ENCODE results near the gene E2F2. TPM values are rescaled to one million over a fixed set of nuclear protein-coding genes. Genes with fewer than 3 reads are reported as not detected.
A peak's percentile ranks its signal among the peaks of the same experiment; 100 is the strongest.

E2F2 gene
- total RNA-seq, 1 experiment from 2014 or later, result 6.6 TPM

DNA sequence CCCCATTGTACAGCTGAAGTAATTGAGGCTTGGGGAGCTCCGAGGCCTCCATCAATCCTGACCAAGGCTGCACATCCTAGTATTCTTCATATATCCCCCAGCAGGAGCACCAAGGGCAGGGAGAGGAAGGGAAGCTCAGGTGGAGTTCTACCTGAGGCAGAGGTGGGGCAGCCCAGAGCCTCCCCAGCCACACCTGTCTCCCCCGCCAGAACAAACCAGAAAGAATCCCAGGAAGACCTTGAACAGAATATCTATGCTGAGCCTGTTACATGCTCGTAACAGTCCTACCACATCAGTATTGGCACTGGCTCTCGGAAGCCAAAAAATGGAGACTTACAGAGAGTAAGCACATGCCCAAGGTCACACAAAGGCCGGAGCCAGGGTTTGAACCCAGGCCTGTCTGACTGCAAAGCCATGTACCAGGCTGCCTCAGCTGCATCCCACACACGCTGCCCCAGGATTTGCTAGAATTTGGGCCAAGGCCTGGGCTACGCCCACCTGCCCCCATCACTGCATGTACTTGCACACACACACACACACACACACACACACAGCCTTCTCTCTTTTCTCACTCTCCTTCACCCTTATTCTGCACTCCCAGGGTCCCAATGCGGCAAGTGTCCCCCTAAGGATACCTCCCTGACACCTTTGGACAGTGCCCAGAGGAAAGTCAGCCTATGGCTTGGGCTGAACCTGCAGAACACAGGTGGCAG is 4.5 kb downstream of the E2F2 start:
- Histone ChIP-seq H3K4me3 (ENCODE audit: low read length) (0 out of 2 replicates have a peak overlapping the region, but pooled peaks have one; percentile 2), H4K20me1 (ENCODE audit: insufficient read depth, low read depth, low read length) (peaks cover 10% of the 10 kb centered on the region; the same call in 1 of the 2 replicates), H3K9me3 (ENCODE audit: low read length) (no peaks in the 10 kb centered on the region), H3K9me2 (replicated peaks; ENCODE audit: insufficient read depth, low read length) (no peaks in the 10 kb centered on the region), H3K4me1 (ENCODE audit: low read length) (peaks cover 69% of the 10 kb centered on the region), H3K27ac (ENCODE audit: low read length) (peak overlapping the region; percentile 95), H2AFZ (ENCODE audit: low read length) (no peak overlapping the region), H3K4me2 (ENCODE audit: low read depth, low read length, poor library complexity, severe bottlenecking) (peak overlapping the region; percentile 90), H3K36me3 (ENCODE audit: insufficient read depth, low read length) (peaks cover 15% of the 10 kb centered on the region), H3K79me2 (ENCODE audit: low read length) (peaks cover 68% of the 10 kb centered on the region), H3K27me3 (ENCODE audit: low read length) (no peaks in the 10 kb centered on the region), H3K9ac (ENCODE audit: low read length) (no peak overlapping the region)
- no peak for DNase-seq

DNA sequence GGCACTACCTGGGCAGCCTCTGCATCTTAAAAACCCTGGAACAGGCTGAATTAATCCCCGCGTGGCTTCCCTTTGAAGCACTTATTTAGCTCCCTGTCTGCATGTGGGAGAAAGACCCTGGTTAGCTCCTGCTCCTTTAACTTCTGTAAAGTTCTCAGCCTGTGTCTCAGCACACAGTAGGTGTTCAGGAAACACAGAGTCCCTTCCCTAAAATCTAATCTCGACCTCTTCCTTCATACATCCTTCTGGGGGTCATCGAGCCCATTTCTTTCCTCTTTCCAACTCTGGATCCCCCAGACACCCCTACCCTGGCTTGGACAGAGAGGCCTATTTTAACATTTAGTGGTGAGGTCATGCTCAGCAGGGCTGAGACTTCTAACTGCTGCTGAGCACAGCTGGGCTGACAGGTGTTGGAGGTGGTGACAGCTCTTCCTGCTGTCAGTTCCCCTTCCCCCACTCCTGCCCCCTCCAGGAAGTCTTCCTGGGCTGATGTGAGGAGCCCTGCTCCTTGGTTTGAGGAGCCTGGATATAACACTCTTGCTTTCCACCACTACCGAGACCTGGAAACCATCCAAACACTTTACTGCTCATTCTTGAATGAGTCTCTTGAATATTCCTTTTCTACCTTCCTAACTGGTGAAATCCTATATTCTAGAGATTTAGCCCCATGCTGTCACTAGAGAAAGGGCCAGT is 5.3 kb downstream of the E2F2 start:
- Histone ChIP-seq H3K4me3 (ENCODE audit: low read length) (no peak overlapping the region), H3K4me2 (ENCODE audit: low read depth, low read length, poor library complexity, severe bottlenecking) (peak overlapping the region; percentile 90), H3K36me3 (ENCODE audit: insufficient read depth, low read length) (peaks cover 18% of the 10 kb centered on the region), H3K79me2 (ENCODE audit: low read length) (peaks cover 66% of the 10 kb centered on the region), H3K9me2 (replicated peaks; ENCODE audit: insufficient read depth, low read length) (no peaks in the 10 kb centered on the region), H3K9ac (ENCODE audit: low read length) (peak overlapping the region; percentile 44; the same call in 1 of the 2 replicates), H3K27ac (ENCODE audit: low read length) (peak overlapping the region; percentile 74), H3K27me3 (ENCODE audit: low read length) (no peaks in the 10 kb centered on the region), H4K20me1 (ENCODE audit: insufficient read depth, low read depth, low read length) (peaks cover 10% of the 10 kb centered on the region; the same call in 1 of the 2 replicates), H3K4me1 (ENCODE audit: low read length) (peaks cover 64% of the 10 kb centered on the region), H2AFZ (ENCODE audit: low read length) (no peak overlapping the region), H3K9me3 (ENCODE audit: low read length) (no peaks in the 10 kb centered on the region)
- DNase-seq, result peak; percentile 59

DNA sequence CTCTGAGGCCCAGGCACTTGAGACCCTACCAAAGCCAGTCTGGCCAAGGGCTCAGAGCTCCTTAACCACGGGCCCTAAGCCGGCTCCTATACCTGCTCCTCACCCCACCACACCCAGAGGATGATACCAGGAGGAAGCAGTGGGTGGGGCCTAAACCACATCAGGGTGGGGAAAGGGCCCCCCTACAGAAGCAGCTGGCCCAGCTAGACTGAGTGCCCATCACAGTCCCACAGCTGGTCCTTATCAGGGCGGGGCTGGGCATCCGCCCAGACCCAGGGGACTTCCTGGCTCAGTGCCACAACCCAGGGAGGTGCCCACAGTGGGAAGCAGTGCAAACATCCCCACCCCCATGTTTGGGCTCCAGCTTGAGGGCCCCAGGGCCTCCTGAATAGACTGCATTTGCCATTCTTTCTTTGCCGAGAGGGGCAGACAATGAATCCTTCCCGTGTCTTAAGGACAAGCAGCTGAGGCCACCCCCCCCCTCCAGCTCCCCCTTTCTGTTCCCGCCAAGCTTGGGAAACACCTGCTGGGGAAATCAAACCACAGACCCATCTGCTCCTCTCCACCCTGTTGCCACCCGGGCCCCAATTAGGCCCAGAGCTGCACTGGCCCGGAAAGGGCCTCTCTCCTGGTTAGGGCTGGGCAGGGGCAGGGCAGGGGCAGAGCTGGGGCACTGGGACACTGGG is 6.2 kb downstream of the E2F2 start:
- peaks cover 18% of the 10 kb centered on the region for H3K36me3 ChIP-seq (ENCODE audit: insufficient read depth, low read length)
- peak overlapping the region; percentile 23 for H3K4me2 ChIP-seq (ENCODE audit: low read depth, low read length, poor library complexity, severe bottlenecking)
- no peak for DNase-seq
- peak overlapping the region; percentile 74 for H3K27ac ChIP-seq (ENCODE audit: low read length)
- no peaks in the 10 kb centered on the region for H3K9me2 ChIP-seq (replicated peaks; ENCODE audit: insufficient read depth, low read length)
- H3K9me3 ChIP-seq (ENCODE audit: low read length), result no peaks in the 10 kb centered on the region
- peaks cover 55% of the 10 kb centered on the region for H3K4me1 ChIP-seq (ENCODE audit: low read length)
- H2AFZ ChIP-seq (ENCODE audit: low read length), result no peak overlapping the region
- no peaks in the 10 kb centered on the region for H3K27me3 ChIP-seq (ENCODE audit: low read length)
- H3K9ac ChIP-seq (ENCODE audit: low read length), result peak overlapping the region; percentile 44
- peaks cover 10% of the 10 kb centered on the region; the same call in 1 of the 2 replicates for H4K20me1 ChIP-seq (ENCODE audit: insufficient read depth, low read depth, low read length)
- H3K4me3 ChIP-seq (ENCODE audit: low read length), result no peak overlapping the region
- H3K79me2 ChIP-seq (ENCODE audit: low read length), result peaks cover 58% of the 10 kb centered on the region

DNA sequence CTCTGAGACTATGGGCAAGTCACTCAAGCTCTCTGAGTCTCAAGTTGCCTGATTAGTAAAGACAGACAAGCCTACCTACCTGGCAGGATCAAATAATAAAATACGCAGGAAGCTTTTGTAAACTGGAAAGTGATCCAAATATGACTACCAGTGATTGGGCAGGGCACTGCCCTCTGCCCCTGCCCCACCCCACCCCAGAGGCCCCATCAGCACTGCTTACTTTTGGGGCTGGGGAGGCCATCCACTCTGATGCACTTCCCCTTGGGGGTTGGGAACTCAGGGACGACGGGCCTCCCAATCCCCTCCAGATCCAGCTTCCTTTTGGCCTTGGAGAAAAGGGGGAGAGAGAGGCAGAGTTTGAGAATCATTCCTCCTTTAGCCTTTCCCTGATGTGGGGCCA is 6.9 kb downstream of the E2F2 start:
- Histone ChIP-seq H3K9ac (ENCODE audit: low read length) (no peak overlapping the region), H3K27ac (ENCODE audit: low read length) (peak overlapping the region; percentile 74; the same call in 1 of the 2 replicates), H3K79me2 (ENCODE audit: low read length) (peaks cover 51% of the 10 kb centered on the region)

DNA sequence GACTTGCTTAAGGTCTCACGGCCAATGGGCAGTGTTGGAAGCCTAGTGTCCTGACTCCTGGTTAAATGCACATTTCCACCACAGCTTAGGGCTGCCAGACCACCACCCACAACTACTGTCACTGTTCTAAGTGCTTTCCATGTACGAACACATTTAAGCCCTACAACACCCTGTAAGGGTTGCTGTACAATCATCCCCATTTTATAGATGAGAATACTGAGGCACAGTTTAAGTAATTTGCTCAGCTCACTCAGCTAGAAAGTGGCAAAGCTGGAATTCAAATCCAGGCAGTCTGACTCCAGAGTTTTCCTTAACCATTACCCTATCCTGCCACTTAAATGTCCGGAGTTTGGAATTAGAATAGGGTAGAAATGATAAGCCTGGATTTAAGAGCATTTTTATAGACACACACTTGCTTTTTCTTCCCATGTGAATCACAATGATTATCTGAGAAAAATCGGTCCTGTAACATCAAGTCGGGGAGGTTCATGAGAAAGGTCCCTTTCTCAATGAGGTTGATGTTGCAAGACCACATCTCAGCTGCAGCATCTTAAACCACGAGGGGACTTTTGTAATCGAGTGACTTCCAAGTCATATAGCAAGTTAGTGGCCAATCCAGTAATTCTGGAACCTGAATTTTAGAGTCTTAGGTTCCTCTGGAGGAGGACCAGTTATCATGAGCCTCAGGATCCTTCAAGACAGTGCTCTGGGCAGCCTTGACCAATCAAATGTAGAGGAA is 8.6 kb downstream of the E2F2 start:
- no peak overlapping the region for H3K4me2 ChIP-seq (ENCODE audit: low read depth, low read length, poor library complexity, severe bottlenecking)
- H3K79me2 ChIP-seq (ENCODE audit: low read length), result peaks cover 39% of the 10 kb centered on the region
- H3K27ac ChIP-seq (ENCODE audit: low read length), result no peak overlapping the region
- H3K27me3 ChIP-seq (ENCODE audit: low read length), result no peaks in the 10 kb centered on the region
- peaks cover 10% of the 10 kb centered on the region; the same call in 1 of the 2 replicates for H4K20me1 ChIP-seq (ENCODE audit: insufficient read depth, low read depth, low read length)
- no peak overlapping the region for H3K4me3 ChIP-seq (ENCODE audit: low read length)
- H3K9me2 ChIP-seq (replicated peaks; ENCODE audit: insufficient read depth, low read length), result no peaks in the 10 kb centered on the region
- no peak overlapping the region for H3K9ac ChIP-seq (ENCODE audit: low read length)
- no peak for DNase-seq
- H3K9me3 ChIP-seq (ENCODE audit: low read length), result no peaks in the 10 kb centered on the region
- peaks cover 25% of the 10 kb centered on the region for H3K36me3 ChIP-seq (ENCODE audit: insufficient read depth, low read length)
- no peak overlapping the region for H2AFZ ChIP-seq (ENCODE audit: low read length)
- H3K4me1 ChIP-seq (ENCODE audit: low read length), result peaks cover 31% of the 10 kb centered on the region

More for the DNA sequence above, 6.9 kb downstream of the E2F2 start:
- Histone ChIP-seq H3K9me3 (ENCODE audit: low read length) (no peaks in the 10 kb centered on the region), H3K9me2 (replicated peaks; ENCODE audit: insufficient read depth, low read length) (no peaks in the 10 kb centered on the region), H3K27me3 (ENCODE audit: low read length) (no peaks in the 10 kb centered on the region), H3K4me2 (ENCODE audit: low read depth, low read length, poor library complexity, severe bottlenecking) (no peak overlapping the region), H4K20me1 (ENCODE audit: insufficient read depth, low read depth, low read length) (peaks cover 10% of the 10 kb centered on the region; the same call in 1 of the 2 replicates), H3K4me1 (ENCODE audit: low read length) (peaks cover 48% of the 10 kb centered on the region), H3K4me3 (ENCODE audit: low read length) (no peak overlapping the region), H3K36me3 (ENCODE audit: insufficient read depth, low read length) (peaks cover 21% of the 10 kb centered on the region), H2AFZ (ENCODE audit: low read length) (no peak overlapping the region)
- no peak for DNase-seq

DNA sequence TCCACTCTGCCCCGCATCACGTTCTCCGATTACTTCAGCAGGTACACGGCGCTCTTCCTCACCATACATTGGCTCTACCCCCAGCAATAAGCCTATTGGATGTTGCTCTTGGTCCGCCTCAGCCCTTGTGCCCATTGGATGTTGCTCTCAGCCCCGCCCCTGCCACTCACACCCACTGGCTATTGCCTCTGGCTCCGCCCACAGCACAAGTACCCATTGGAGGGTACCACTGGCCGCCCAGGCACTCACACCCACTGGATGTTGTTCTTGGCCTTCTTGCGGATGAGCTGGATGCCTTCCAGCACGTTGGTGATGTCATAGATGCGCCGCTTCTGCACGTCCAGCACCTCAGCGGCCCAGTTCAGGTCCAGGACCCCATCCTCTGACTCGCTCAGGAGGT is 9.4 kb downstream of the E2F2 start:
- Histone ChIP-seq H3K9me2 (replicated peaks; ENCODE audit: insufficient read depth, low read length) (no peaks in the 10 kb centered on the region), H3K79me2 (ENCODE audit: low read length) (peaks cover 31% of the 10 kb centered on the region), H3K4me3 (ENCODE audit: low read length) (no peak overlapping the region), H4K20me1 (ENCODE audit: insufficient read depth, low read depth, low read length) (peaks cover 6% of the 10 kb centered on the region; the same call in 1 of the 2 replicates), H3K27me3 (ENCODE audit: low read length) (no peaks in the 10 kb centered on the region), H2AFZ (ENCODE audit: low read length) (no peak overlapping the region), H3K9me3 (ENCODE audit: low read length) (no peaks in the 10 kb centered on the region), H3K36me3 (ENCODE audit: insufficient read depth, low read length) (peaks cover 29% of the 10 kb centered on the region), H3K4me2 (ENCODE audit: low read depth, low read length, poor library complexity, severe bottlenecking) (no peak overlapping the region), H3K27ac (ENCODE audit: low read length) (no peak overlapping the region), H3K4me1 (ENCODE audit: low read length) (peaks cover 23% of the 10 kb centered on the region), H3K9ac (ENCODE audit: low read length) (no peak overlapping the region)
- peak; percentile 57 for DNase-seq

DNA sequence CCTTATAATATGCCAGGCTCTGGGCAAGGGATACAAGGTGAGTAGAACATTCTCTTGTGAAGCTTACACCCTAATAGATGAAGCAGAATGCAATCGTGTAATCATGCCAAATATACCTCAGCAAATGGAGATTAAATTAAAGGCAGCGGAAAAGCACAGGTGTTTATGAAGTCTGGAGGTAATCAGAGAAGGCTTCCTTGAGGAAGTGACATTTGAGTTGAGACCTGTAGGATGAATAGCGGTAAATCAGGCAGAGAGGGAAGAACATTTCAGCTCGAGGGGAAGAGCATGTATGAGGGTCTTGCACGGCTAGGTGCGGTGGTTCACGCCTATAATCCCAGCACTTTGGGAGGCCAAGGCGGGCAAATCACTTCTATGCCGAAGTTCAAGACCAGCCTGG is 13.5 kb downstream of the E2F2 start:
- H3K36me3 ChIP-seq (ENCODE audit: insufficient read depth, low read length), result peaks cover 30% of the 10 kb centered on the region
- H3K79me2 ChIP-seq (ENCODE audit: low read length), result peaks cover 4% of the 10 kb centered on the region

More for the DNA sequence above, 13.5 kb downstream of the E2F2 start:
- H3K9me2 ChIP-seq (replicated peaks; ENCODE audit: insufficient read depth, low read length), result no peaks in the 10 kb centered on the region
- H3K27me3 ChIP-seq (ENCODE audit: low read length), result no peaks in the 10 kb centered on the region
- no peak overlapping the region for H2AFZ ChIP-seq (ENCODE audit: low read length)
- DNase-seq, result no peak
- H3K4me2 ChIP-seq (ENCODE audit: low read depth, low read length, poor library complexity, severe bottlenecking), result no peak overlapping the region
- H3K4me3 ChIP-seq (ENCODE audit: low read length), result no peak overlapping the region
- no peaks in the 10 kb centered on the region for H3K9me3 ChIP-seq (ENCODE audit: low read length)
- H4K20me1 ChIP-seq (ENCODE audit: insufficient read depth, low read depth, low read length), result no peaks in the 10 kb centered on the region
- no peaks in the 10 kb centered on the region for H3K4me1 ChIP-seq (ENCODE audit: low read length)
- no peak overlapping the region for H3K27ac ChIP-seq (ENCODE audit: low read length)
- H3K9ac ChIP-seq (ENCODE audit: low read length), result no peak overlapping the region
